Measurements from ENCODE around the gene WHAMM. TPM values are rescaled to one million over a fixed set of nuclear protein-coding genes. Genes with fewer than 3 reads are reported as not detected.

The WHAMM gene
- total and polyA plus RNA-seq, 4 donors = 4.2 to 10.4 (median 6.6) TPM

- H3K27me3 ChIP-seq (ENCODE audit: control insufficient read depth in 3 of 3, insufficient read depth in 3 of 3, low read length in 2 of 3) = no peaks in the 10 kb centered on the region
- peaks cover 0 to 2% (median 0%) of the 10 kb centered on the region in 4 donors for H3K36me3 ChIP-seq (ENCODE audit: control insufficient read depth in 4 of 4, insufficient read depth in 4 of 4, low read length in 4 of 4)
- DNase-seq (no peak), ATAC-seq (ENCODE audit: insufficient read depth, low FRiP score) (no peak)
- H3K9me3 ChIP-seq (ENCODE audit: control insufficient read depth in 4 of 4, insufficient read depth in 3 of 4, low read length in 3 of 4) = no peaks in the 10 kb centered on the region
- peak overlapping the region in 1 of 2 donors; percentile 88 for H3K27ac ChIP-seq (ENCODE audit: low read depth in 1 of 2, low read length in 1 of 2)
- 88 to 91% methylated on average over 11 of the region's 11 CpGs for WGBS, 2 donors
- no peak for TF ChIP-seq CTCF (IDR thresholded peaks at IDR 0.05; ENCODE audit: control extremely low read depth, extremely low read depth)
- H3K4me1 ChIP-seq (ENCODE audit: control insufficient read depth in 5 of 5, insufficient read depth in 5 of 5, low read length in 5 of 5) = peaks cover 0 to 17% (median 5%) of the 10 kb centered on the region in 5 donors
- H3K4me3 ChIP-seq = no peak overlapping the region
- H3K9ac ChIP-seq (ENCODE audit: insufficient read depth in 1 of 2, low read length in 2 of 2) = no peak overlapping the region
Observed at GRCh38 chr15:82807920-82808633, 1.4 kb upstream of the WHAMM start.

GRCh38 chr15:82808634-82809041, 790 bp upstream of the WHAMM start:
- Histone ChIP-seq H3K4me3 (no peak overlapping the region), H3K27me3 (ENCODE audit: control insufficient read depth in 3 of 3, insufficient read depth in 3 of 3, low read length in 2 of 3) (no peaks in the 10 kb centered on the region), H3K9me3 (ENCODE audit: control insufficient read depth in 4 of 4, insufficient read depth in 3 of 4, low read length in 3 of 4) (no peaks in the 10 kb centered on the region), H3K27ac (ENCODE audit: low read depth in 1 of 2, low read length in 1 of 2) (peak overlapping the region; percentile 29 to 88), H3K9ac (ENCODE audit: insufficient read depth in 1 of 2, low read length in 2 of 2) (no peak overlapping the region), H3K4me1 (ENCODE audit: control insufficient read depth in 5 of 5, insufficient read depth in 5 of 5, low read length in 5 of 5) (peaks cover 0 to 17% (median 6%) of the 10 kb centered on the region in 5 donors), H3K36me3 (ENCODE audit: control insufficient read depth in 4 of 4, insufficient read depth in 4 of 4, low read length in 4 of 4) (peaks cover under 1 to 3% (median 2%) of the 10 kb centered on the region in 4 donors)
- ATAC-seq (ENCODE audit: insufficient read depth, low FRiP score) (no peak), DNase-seq (no peak)
- no peak for TF ChIP-seq CTCF (IDR thresholded peaks at IDR 0.05; ENCODE audit: control extremely low read depth, extremely low read depth)
- 72 to 87% methylated on average over 9 of the region's 9 CpGs for whole genome bisulfite sequencing, 2 donors

GRCh38 chr15:82810061-82810889, 847 bp downstream of the WHAMM start:
- peak overlapping the region; percentile 97 for H3K4me3 ChIP-seq
- H3K36me3 ChIP-seq (ENCODE audit: control insufficient read depth in 4 of 4, insufficient read depth in 4 of 4, low read length in 4 of 4) = peaks cover 2 to 9% (median 3%) of the 10 kb centered on the region in 4 donors
- DNase-seq (peak; percentile 59 to 77 (median 71)), ATAC-seq (ENCODE audit: insufficient read depth, low FRiP score) (peak; percentile 9)
- H3K4me1 ChIP-seq (ENCODE audit: control insufficient read depth in 5 of 5, insufficient read depth in 5 of 5, low read length in 5 of 5) = peaks cover 0 to 17% (median 6%) of the 10 kb centered on the region in 5 donors
- H3K27me3 ChIP-seq (ENCODE audit: control insufficient read depth in 3 of 3, insufficient read depth in 3 of 3, low read length in 2 of 3) = no peaks in the 10 kb centered on the region
- no peaks in the 10 kb centered on the region for H3K9me3 ChIP-seq (ENCODE audit: control insufficient read depth in 4 of 4, insufficient read depth in 3 of 4, low read length in 3 of 4)
- H3K27ac ChIP-seq (ENCODE audit: low read depth in 1 of 2, low read length in 1 of 2) = peak overlapping the region; percentile 98 to 100
- peak overlapping the region; percentile 41 to 91 for H3K9ac ChIP-seq (ENCODE audit: insufficient read depth in 1 of 2, low read length in 2 of 2)
- no peak for TF ChIP-seq CTCF (IDR thresholded peaks at IDR 0.05; ENCODE audit: control extremely low read depth, extremely low read depth)
- 0% methylated on average over 53 to 81 of the region's 81 CpGs for WGBS, 2 donors
